Ectodermal cell (in vitro differentiated cells): ENCODE results near the gene MEIS3.

ENCODE experiments used
- H3K27ac ChIP-seq: 2 replicates; pipeline ENCODE4 v1.7.0; 2013; ENCODE audit warnings: mild to moderate bottlenecking, low read depth, low read length; ENCODE audit not compliant: insufficient read depth, poor library complexity, severe bottlenecking
- H3K27me3 ChIP-seq: 2 replicates; pipeline ENCODE4 v1.7.0; 2013; ENCODE audit warnings: mild to moderate bottlenecking, low read length; ENCODE audit not compliant: insufficient read depth, control insufficient read depth, poor library complexity, severe bottlenecking
- H3K36me3 ChIP-seq: one replicate; pipeline ENCODE4 v1.7.0; 2013; ENCODE audit warnings: low read length; ENCODE audit not compliant: control insufficient read depth, insufficient read depth
- H3K4me1 ChIP-seq: one replicate; pipeline ENCODE4 v1.7.0; 2013; ENCODE audit warnings: low read length; ENCODE audit not compliant: control insufficient read depth, insufficient read depth
- H3K4me3 ChIP-seq: 2 replicates; pipeline ENCODE4 v1.7.0; 2013; ENCODE audit warnings: low read depth, low read length, control low read depth; ENCODE audit not compliant: insufficient read depth
- H3K9me3 ChIP-seq: 2 replicates; pipeline ENCODE4 v1.7.0; 2013; ENCODE audit warnings: mild to moderate bottlenecking, low read length, moderate library complexity; ENCODE audit not compliant: control insufficient read depth
- WGBS, 2 experiments: methylation state at CpG; one replicate each; pipeline ENCODE4 v1.1.7; 2013; ENCODE audit warnings: missing lambda C conversion rate in 2 of 2; 5-methylcytosine and 5-hydroxymethylcytosine counted together

Gene MEIS3

DNA sequence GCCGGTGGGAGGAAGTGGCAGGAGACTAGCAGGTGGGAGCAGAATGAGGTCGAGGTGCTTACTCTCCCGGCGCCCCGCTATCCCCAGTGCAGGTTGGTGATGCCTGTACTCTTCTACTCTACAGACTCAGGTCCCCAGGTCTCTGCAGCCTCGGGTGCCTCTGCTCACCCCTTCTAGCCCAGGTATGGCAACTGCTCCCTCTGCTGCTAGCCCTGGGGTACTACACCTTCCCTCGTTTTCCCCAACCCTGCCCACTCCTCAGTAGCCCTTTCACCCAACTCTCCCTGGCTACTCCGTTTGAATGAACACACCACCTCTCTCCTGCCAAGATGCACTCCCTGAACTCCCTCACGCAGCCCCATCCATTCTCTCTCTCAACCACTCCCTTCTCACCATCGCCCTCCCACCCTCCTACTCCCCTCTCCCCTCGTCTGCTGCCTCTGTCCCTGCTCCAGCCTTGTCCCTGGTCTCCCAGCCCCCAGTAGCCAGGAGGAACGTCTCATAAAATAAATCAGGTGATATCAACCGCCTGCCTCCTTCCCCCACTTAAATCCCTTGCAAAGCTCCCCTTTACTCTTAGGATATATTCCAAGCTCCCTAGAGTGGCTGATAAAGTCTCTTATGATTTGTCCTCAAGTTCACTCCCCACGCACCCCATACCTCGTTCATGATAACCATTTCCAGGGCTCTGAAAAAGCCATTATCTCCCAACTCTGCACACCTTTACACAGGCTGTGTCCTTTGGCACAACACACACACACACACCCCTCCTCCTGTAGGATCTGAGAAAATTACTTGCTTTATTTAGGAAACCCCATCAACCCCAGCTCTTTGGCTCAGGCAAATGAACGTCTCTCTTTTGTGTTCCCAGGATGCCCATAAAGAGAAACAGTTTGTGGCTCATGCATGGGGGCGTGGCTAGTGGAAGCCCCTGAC is 8.2 kb upstream of the MEIS3 start:
- Histone ChIP-seq H3K4me3 (peak overlapping the region; percentile 24), H3K36me3 (no peaks in the 10 kb centered on the region), H3K27me3 (peaks cover 36% of the 10 kb centered on the region), H3K27ac (peak overlapping the region; percentile 82), H3K9me3 (no peaks in the 10 kb centered on the region), H3K4me1 (peaks cover 27% of the 10 kb centered on the region)
- WGBS, 2 experiments: 6% methylated on average over 17 of the region's 17 CpGs

DNA sequence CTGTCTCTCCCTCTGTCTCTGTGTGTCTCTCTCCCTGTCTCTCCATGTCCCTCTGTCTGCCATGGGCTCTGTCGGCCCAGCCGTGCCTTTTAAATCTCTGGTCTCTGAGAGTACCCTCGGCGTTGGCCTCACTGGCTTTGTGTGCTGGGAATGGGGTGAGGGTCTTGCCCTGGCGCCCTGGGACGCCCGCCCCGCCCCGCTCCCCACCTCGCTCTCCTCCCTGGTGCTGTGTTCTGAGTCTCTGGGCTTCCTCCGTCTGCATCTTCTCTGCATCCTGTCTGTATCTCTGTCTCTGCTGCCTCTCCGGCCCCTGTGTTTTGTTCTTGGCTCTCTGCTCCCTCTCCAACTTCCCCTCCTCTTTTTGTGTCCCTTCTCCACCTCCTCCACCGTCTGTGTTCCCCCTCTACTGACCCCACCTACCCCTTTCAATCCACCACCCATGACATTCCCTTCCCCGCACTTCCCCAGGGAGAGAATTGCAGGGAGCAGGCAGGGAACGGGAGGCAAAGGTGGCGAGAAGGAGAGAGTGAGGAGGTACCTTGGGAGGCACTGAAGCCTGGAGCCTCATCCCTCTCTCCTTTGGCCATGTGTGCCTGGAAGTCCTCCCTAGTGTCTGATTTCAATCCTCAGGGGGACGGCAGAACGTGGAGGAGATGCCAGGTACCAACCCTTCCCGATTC is 4.0 kb upstream of the MEIS3 start:
- Histone ChIP-seq H3K4me3 (no peak overlapping the region), H3K27ac (no peak overlapping the region), H3K36me3 (no peaks in the 10 kb centered on the region), H3K9me3 (no peaks in the 10 kb centered on the region), H3K4me1 (peaks cover 46% of the 10 kb centered on the region), H3K27me3 (peaks cover 42% of the 10 kb centered on the region)
- WGBS, 2 experiments: 36% methylated on average over 19 of the region's 19 CpGs

DNA sequence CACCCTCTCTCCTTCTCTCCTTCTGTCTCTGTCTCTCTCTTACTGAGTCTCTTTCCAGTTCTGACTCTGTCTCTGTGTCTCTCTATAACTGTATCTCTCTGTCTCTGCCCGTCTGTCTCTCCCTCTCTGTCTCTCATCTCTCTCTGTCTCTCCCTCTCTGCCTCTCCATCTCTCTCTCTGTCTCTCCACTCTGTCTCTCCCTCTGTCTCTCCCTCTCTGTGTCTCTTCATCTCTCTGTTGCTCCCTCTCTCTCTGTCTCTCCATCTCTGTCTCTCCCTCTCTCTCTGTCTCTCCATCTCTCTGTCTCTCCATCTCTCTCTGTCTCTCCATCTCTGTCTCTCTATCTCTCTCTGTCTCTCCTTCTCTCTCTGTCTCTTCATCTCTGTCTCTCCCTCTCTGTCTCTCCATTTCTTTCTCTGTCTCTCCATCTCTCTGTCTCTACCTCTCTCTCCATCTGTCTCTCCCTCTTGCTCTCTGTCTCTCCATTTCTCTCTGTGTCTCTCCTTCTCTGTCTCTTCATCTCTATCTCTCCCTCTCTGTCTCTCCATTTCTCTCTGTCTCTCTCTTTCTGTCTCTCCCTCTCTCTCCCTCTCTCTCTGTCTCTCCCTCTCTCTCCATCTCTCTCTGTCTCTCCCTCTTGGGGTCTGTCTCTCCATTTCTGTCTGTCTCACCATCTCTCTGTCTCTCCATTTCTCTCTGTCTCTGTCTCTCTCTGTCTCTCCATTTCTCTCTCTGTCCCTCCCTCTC is 3.3 kb upstream of the MEIS3 start:
- peaks cover 49% of the 10 kb centered on the region for H3K27me3 ChIP-seq
- 9 to 10% methylated on average over 1 of the region's 1 CpG for WGBS, 2 experiments
- no peak overlapping the region for H3K27ac ChIP-seq
- H3K4me1 ChIP-seq: peaks cover 47% of the 10 kb centered on the region
- no peaks in the 10 kb centered on the region for H3K9me3 ChIP-seq
- no peaks in the 10 kb centered on the region for H3K36me3 ChIP-seq
- no peak overlapping the region for H3K4me3 ChIP-seq

DNA sequence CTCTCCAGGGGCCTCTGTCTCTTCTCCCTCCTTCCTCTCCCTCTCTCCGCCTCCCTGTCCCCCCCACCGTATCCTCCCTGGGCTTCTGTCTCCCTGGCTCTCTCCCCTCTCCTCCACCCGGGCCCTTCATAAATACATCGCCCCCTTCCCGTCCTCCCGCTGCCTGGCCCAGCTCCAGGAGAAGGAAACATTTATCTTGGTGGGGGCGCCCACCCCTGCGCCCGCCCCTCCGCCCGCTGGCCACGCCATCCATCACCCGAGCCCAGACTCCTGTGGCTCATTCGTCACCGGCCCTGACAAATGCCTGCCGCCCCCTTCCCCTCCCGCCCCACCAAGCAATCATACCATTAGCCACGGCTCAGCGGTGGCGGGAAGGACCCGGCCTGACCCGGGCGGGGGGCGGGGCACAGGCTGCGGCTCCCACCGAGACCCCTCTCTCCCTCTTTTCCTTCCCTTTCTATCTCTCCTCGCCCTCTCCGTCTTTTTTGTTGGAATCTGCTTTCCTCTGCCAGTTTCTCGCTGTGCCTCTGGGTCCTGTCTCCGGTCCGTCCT is 2.6 kb upstream of the MEIS3 start:
- H3K27me3 ChIP-seq: peaks cover 50% of the 10 kb centered on the region
- WGBS, 2 experiments: 1% methylated on average over 31 of the region's 31 CpGs

DNA sequence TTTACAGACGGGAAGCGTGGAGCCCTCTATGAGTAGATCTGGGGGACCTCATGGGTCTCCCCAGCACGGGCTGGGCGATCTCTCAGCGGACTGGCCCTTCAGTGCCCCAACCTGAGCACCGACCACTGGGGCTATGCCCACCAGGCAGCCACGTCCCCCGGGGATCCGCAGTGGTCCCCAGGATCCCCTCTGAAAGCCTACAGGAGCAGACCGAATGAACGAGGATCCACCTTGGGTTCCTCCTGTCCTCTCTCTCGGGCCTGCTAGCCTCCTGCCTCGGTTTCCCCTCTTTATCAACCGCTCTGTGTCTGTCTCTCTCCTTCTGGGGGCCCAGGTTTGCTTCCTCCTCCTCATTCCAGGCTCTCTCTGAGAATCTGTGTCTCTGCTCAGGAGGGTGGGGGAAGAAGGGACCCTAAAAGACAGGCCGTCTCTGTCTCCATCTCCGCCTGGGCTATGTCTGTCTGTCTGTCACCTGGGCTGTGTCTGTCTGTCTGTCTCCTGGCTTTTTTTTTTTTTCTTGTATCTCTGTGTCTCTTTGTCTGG is 2.0 kb upstream of the MEIS3 start:
- Histone ChIP-seq H3K9me3 (no peaks in the 10 kb centered on the region), H3K4me1 (peaks cover 51% of the 10 kb centered on the region), H3K27ac (peak overlapping the region; percentile 64), H3K27me3 (peaks cover 50% of the 10 kb centered on the region), H3K36me3 (no peaks in the 10 kb centered on the region), H3K4me3 (peak overlapping the region; percentile 24)
- 19% methylated on average over 16 of the region's 16 CpGs for WGBS, 2 experiments

More for the DNA sequence above, 2.6 kb upstream of the MEIS3 start:
- Histone ChIP-seq H3K9me3 (no peaks in the 10 kb centered on the region), H3K27ac (peak overlapping the region; percentile 64), H3K36me3 (no peaks in the 10 kb centered on the region), H3K4me1 (peaks cover 51% of the 10 kb centered on the region), H3K4me3 (peak overlapping the region; percentile 11)

DNA sequence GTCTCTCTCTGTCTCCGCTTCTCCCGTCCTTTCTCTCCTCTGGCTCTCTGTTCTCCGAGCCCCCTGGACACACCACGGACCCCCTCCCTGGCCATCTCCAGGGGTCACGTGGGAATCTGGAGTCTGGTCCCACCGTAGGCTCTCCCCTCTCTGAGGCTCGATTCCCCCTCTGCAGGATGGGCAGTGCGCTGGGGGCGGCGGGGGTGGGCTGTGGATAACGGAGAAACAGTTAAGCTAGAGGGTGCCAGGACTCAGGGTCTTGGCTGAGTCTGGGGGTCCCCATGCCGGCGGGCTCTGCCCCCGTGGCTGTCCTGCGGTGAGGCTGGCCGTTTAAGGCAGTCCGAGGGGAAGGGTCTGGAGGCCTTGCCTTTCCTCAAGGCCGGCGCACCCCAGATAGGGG is 462 bp upstream of the MEIS3 start:
- H3K36me3 ChIP-seq: peaks cover 5% of the 10 kb centered on the region
- H3K4me3 ChIP-seq: peak overlapping the region; percentile 69
- H3K4me1 ChIP-seq: peaks cover 51% of the 10 kb centered on the region
- peak overlapping the region; percentile 39 for H3K27ac ChIP-seq
- no peaks in the 10 kb centered on the region for H3K9me3 ChIP-seq
- 2 to 4% methylated on average over 17 to 19 of the region's 19 CpGs for WGBS, 2 experiments
- H3K27me3 ChIP-seq: peaks cover 50% of the 10 kb centered on the region

DNA sequence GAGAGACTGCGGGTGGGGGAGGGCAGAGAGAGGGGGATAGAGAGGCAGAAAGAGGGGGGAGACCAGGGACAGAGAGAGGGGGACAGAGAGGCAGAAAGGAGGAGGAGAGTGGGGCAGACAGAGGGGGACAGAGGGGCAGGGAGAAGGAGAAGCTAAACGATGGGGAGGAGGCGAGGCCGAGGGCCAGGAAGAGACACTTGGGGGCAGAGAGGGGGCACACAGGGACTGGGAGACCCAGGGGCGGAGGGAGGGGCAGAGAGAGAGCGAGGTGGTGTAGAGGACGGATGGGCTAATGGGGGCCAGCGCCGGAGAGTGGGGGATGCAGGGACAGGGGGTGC is 666 bp downstream of the MEIS3 start:
- Histone ChIP-seq H3K36me3 (peaks cover 14% of the 10 kb centered on the region), H3K4me3 (peak overlapping the region; percentile 69), H3K9me3 (no peaks in the 10 kb centered on the region), H3K27ac (no peak overlapping the region), H3K27me3 (peaks cover 50% of the 10 kb centered on the region), H3K4me1 (peaks cover 51% of the 10 kb centered on the region)
- 1% methylated on average over 9 of the region's 9 CpGs for WGBS, 2 experiments

DNA sequence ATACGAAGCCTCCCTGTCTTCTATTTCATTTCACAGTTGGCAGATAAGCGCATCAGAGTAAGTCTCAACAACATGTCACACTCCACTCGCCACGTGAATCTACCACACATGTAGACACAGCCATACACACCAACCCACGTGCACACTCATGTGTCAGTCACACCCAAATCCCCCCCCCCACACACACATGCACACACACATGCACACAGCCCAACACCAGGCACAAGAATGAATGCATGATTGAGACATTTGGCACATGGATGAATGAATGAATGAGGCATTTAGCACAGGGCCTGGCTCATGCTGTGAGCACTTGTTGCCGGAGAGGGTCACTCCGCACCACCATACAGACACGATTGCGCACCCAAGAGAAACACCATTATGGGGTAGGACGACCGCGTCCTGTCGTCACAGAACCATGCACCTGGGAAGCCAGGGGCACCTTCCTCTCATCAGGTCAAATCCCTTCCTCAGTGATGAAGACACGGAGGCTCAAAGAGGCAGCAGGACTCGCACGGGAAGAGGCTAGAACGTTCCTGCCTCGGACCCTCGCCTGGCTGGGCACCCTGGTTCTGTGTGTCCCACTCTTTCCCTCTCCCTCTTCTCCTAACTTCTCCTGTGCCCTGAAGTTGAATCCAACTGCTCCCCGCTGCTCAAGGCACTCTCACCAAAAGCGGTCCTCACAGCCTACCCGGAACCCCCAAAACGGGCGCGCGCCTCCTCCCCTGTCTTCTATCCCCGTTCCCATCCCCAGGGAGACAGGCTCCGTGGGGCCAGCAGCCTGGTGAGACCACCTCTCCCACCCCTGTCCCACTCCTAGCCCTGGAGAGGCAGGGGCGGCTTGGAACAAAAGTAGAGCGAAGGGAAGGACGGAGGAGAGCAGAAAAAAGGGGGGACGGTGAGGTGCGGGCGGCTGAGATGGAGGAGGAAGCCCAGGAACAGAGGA is 1.3 kb downstream of the MEIS3 start:
- 5 to 6% methylated on average over 34 of the region's 34 CpGs for WGBS, 2 experiments
- Histone ChIP-seq H3K9me3 (no peaks in the 10 kb centered on the region), H3K27ac (no peak overlapping the region), H3K36me3 (peaks cover 18% of the 10 kb centered on the region), H3K4me3 (peak overlapping the region; percentile 69), H3K27me3 (peaks cover 49% of the 10 kb centered on the region), H3K4me1 (peaks cover 46% of the 10 kb centered on the region)

DNA sequence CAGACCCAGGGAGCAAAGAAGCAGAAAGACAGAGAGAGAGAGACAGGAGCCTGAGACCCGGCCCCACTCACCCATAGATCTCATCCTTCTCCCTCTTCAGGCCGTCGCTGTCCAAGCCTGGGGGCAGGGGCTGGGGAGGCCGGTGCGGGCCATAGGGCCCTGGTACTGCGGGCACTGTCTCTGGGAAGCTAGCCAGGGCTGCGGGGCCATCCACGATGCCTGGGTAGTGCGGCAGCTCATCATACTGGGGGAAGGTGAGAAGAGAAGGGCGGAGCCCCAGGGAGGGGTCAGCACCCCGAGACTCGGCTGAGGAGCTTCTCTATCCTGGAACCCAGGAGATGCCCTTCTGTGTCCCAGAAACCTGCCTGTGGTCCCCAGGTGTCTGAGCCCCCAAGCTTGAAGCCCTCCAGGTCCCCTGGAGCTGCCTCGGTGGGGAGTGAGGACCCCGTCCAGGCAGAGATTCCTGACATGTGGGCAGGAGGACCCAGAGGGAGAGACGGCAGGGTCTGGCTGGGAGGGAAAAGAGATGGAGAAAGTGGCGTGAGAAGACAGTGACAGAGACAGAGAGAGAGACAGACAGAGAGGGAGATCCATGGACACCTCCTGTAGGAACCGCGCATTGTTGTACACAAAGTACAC is 2.1 kb downstream of the MEIS3 start:
- H3K9me3 ChIP-seq: no peaks in the 10 kb centered on the region
- peaks cover 41% of the 10 kb centered on the region for H3K27me3 ChIP-seq
- 26 to 27% methylated on average over 18 of the region's 18 CpGs for WGBS, 2 experiments
- no peak overlapping the region for H3K27ac ChIP-seq
- H3K4me1 ChIP-seq: peaks cover 38% of the 10 kb centered on the region
- H3K4me3 ChIP-seq: peak overlapping the region; percentile 69
- peaks cover 18% of the 10 kb centered on the region for H3K36me3 ChIP-seq
